B cell (primary cell): Measurements from ENCODE around the gene RAD23A. TPM values are rescaled to one million over a fixed set of nuclear protein-coding genes. Genes with fewer than 3 reads are reported as not detected.

Experiments used
- ATAC-seq: fragments of 200-7000 bp; cut with Tn5 transposase; one replicate; pipeline ENCODE4 v1.10.0; 2021; ENCODE audit warnings: low read depth, mild to moderate bottlenecking, moderate number of reproducible peaks, moderate library complexity
- CTCF ChIA-PET: fragments of 350-600 bp; sonication (Branson Sonifier 250); formaldehyde crosslinking; loops from one replicate; lab custom pipeline; 2021; ENCODE audit warnings: antibody characterized with exemption, inconsistent platforms; lab: Charles Lee
- POLR2A ChIA-PET: fragments of 350-600 bp; sonication (Branson Sonifier 250); formaldehyde crosslinking; loops from one replicate; lab custom pipeline; 2021; ENCODE audit warnings: antibody characterized with exemption; lab: Charles Lee
- DNase-seq: peaks from one replicate; pipeline ENCODE4 v3.0.0; 2013
- H2AFZ ChIP-seq: 2 replicates; pipeline ENCODE4 v1.6.1; 2012; ENCODE audit warnings: mild to moderate bottlenecking, low read depth, low read length; ENCODE audit not compliant: insufficient read depth, poor library complexity, severe bottlenecking
- H3K27ac ChIP-seq, 2 donors: 1 replicate in 1 of 2; 2 replicates in 1 of 2; pipeline ENCODE4 v1.5.1; 2012 to 2013; ENCODE audit warnings: low read length in 2 of 2, mild to moderate bottlenecking in 2 of 2, moderate library complexity in 1 of 2
- H3K27me3 ChIP-seq, 4 experiments: fragments of 200-600 bp in 1 of 4; sonication (generic) in 1 of 4; replicated peaks in 1 of 4; 1 replicate in 2 of 4; 2 replicates in 2 of 4; pipeline versions ENCODE4 v1.6.1 to v1.7.0; 2013 to 2016; ENCODE audit warnings: low read length in 3 of 4, mild to moderate bottlenecking in 2 of 4, mixed read lengths in 1 of 4, moderate library complexity in 1 of 4; ENCODE audit not compliant: insufficient read depth in 4 of 4, control insufficient read depth in 3 of 4; ENCODE audit errors: control extremely low read depth in 1 of 4
- H3K36me3 ChIP-seq, 2 experiments: replicated peaks in 1 of 2; 1 replicate in 1 of 2; 2 replicates in 1 of 2; pipeline versions ENCODE4 v1.6.1 to v1.7.1; 2013; ENCODE audit warnings: low read length in 1 of 2; ENCODE audit not compliant: insufficient read depth in 2 of 2, control insufficient read depth in 1 of 2; ENCODE audit errors: control extremely low read depth in 1 of 2, extremely low read depth in 1 of 2
- H3K4me1 ChIP-seq, 2 donors: fragments of 200-600 bp in 1 of 2; sonication (generic) in 1 of 2; 1 replicate in 1 of 2; 2 replicates in 1 of 2; pipeline versions ENCODE4 v1.5.1 to v1.6.1; 2013 to 2017; ENCODE audit warnings: low read length in 2 of 2; ENCODE audit not compliant: control insufficient read depth in 2 of 2, insufficient read depth in 2 of 2
- H3K4me2 ChIP-seq: replicated peaks from 2 replicates; pipeline ENCODE3; 2012; ENCODE audit warnings: mild to moderate bottlenecking, low read depth, low read length; ENCODE audit not compliant: poor library complexity, severe bottlenecking
- H3K4me3 ChIP-seq, 5 experiments: fragments of 200-600 bp in 1 of 5; sonication (generic) in 1 of 5; 1 replicate in 3 of 5; 2 replicates in 2 of 5; pipeline versions ENCODE4 v1.5.1 to v1.7.0; 2011 to 2016; ENCODE audit warnings: low read length in 4 of 5, mild to moderate bottlenecking in 4 of 5, low read depth in 2 of 5, control low read depth in 1 of 5, moderate library complexity in 1 of 5; ENCODE audit not compliant: insufficient read depth in 1 of 5; ENCODE audit errors: control extremely low read depth in 1 of 5, extremely low read depth in 1 of 5
- H3K79me2 ChIP-seq: fragments of 200-600 bp; sonication (generic); one replicate; pipeline ENCODE4 v1.6.0; 2016; ENCODE audit warnings: low read length; ENCODE audit not compliant: control insufficient read depth, insufficient read depth
- H3K9ac ChIP-seq: fragments of 200-600 bp; sonication (generic); 2 replicates; pipeline ENCODE4 v1.6.1; 2017; ENCODE audit warnings: mild to moderate bottlenecking, low read length, moderate library complexity
- H3K9me3 ChIP-seq, 3 donors: one replicate each; pipeline versions ENCODE4 v1.6.1 to v1.7.1; 2013; ENCODE audit warnings: low read length in 2 of 3; ENCODE audit not compliant: control insufficient read depth in 2 of 3, insufficient read depth in 1 of 3; ENCODE audit errors: control extremely low read depth in 1 of 3
- H4K20me1 ChIP-seq: 2 replicates; pipeline ENCODE4 v1.6.0; 2012; ENCODE audit warnings: mild to moderate bottlenecking, low read length; ENCODE audit not compliant: insufficient read depth, control insufficient read depth, poor library complexity, severe bottlenecking
- H3K27ac Mint-ChIP-seq: one replicate; pipeline ENCODE4 v1.8.0; 2021; ENCODE audit warnings: mixed read lengths
- H3K27me3 Mint-ChIP-seq: one replicate; pipeline ENCODE4 v1.8.0; 2021; ENCODE audit warnings: mixed read lengths
- H3K4me1 Mint-ChIP-seq: one replicate; pipeline ENCODE4 v1.8.0; 2021; ENCODE audit warnings: mixed read lengths
- H3K4me3 Mint-ChIP-seq: one replicate; pipeline ENCODE4 v1.8.0; 2021; ENCODE audit warnings: mixed read lengths
- H3K9me3 Mint-ChIP-seq: one replicate; pipeline ENCODE4 v1.8.0; 2022; ENCODE audit warnings: mixed read lengths; ENCODE audit not compliant: insufficient read depth
- CTCF ChIP-seq: fragments of 200-600 bp; IDR thresholded peaks from one replicate; pipeline ENCODE4 v1.8.0; 2022; ENCODE audit warnings: antibody characterized with exemption, mild to moderate bottlenecking
- EZH2 ChIP-seq: IDR thresholded peaks from 2 replicates; pipeline ENCODE4 v1.6.1; 2012; ENCODE audit warnings: borderline replicate concordance, low read depth, mild to moderate bottlenecking, moderate library complexity, low read length; ENCODE audit not compliant: insufficient read depth, poor library complexity, severe bottlenecking
- WGBS: methylation state at CpG from one replicate; pipeline ENCODE4 v1.1.5; 2013; ENCODE audit warnings: missing lambda C conversion rate; ENCODE audit not compliant: insufficient coverage; 5-methylcytosine and 5-hydroxymethylcytosine counted together
- intact Hi-C: fragments of 100-400 bp; cut with micrococcal nuclease; formaldehyde crosslinking; loops from one replicate; pipeline ENCODE4 v1.10.0; 2022
- polyA plus RNA-seq: library from polyadenylated mRNA; depleted of rRNA; stranded (reverse); fragments of >200 nt; gene quantifications from 2 replicates; pipeline ENCODE4 v1.2.3, GENCODE V29; 2012
- total RNA-seq, 2 donors: library from RNA; stranded (reverse); fragments of 120-200 nt in 1 of 2; gene quantifications; 1 replicate in 1 of 2; 2 replicates in 1 of 2; pipeline versions ENCODE4 v1.2.3 to v1.2.4, GENCODE V29; 2013 to 2022

RAD23A gene
- total and polyA plus RNA-seq, 2 donors (not counting 1 experiment from before 2014, with no cell fraction given): 100 to 106 TPM

- Mint-ChIP-seq H3K27ac (peak overlapping the region; percentile 92), H3K4me3 (peak overlapping the region; percentile 92), H3K4me1 (peaks cover 43% of the 10 kb centered on the region), H3K27me3 (no peaks in the 10 kb centered on the region), H3K9me3 (no peaks in the 10 kb centered on the region)
- TF ChIP-seq EZH2 (no peak), CTCF (no peak)
- H3K27me3 ChIP-seq: no peaks in the 10 kb centered on the region
- POLR2A ChIA-PET: interaction anchor here (0.6 to 0.9 kb wide), 2 partner anchors 18 to 148 kb away, joined by 4 to 7 read pairs; no protein-coding TSS in a partner anchor
- peak overlapping the region; percentile 94 for H3K4me2 ChIP-seq
- CTCF ChIA-PET: interaction anchor here (1.0 to 1.4 kb wide), 4 partner anchors 9 to 149 kb away, joined by 3 to 5 read pairs (median 3); partner anchors contain the start of gene GADD45GIP1
- peaks cover 34% of the 10 kb centered on the region for H4K20me1 ChIP-seq
- peak overlapping the region; percentile 94 for H3K9ac ChIP-seq
- H3K36me3 ChIP-seq: peaks cover 0 to 75% of the 10 kb centered on the region in 2 experiments
- intact Hi-C loops: no loop called here
- peaks cover 15 to 38% of the 10 kb centered on the region in 2 donors for H3K4me1 ChIP-seq
- peak overlapping the region; percentile 71 for H2AFZ ChIP-seq
- H3K79me2 ChIP-seq: peaks cover 40% of the 10 kb centered on the region
- ATAC-seq (peak; percentile 48), DNase-seq (no peak)
- WGBS: under 1% methylated on average over 35 of the region's 40 CpGs
- peaks cover 0 to 7% (median 0%) of the 10 kb centered on the region in 3 donors for H3K9me3 ChIP-seq
- peak overlapping the region; percentile 55 to 90 (median 61) for H3K4me3 ChIP-seq
- H3K27ac ChIP-seq: peak overlapping the region; percentile 68 to 86
These were observed 545 bp downstream of the RAD23A start for GRCh38 chr19:12946092-12946721.
